HG02623 (cell line): ENCODE measurements around the gene CDC5L.
"Not testable (repeated sequence)": the region's sequence is repeated elsewhere in the genome, so short reads cannot be mapped to it uniquely, and the experiment has no call there.

ENCODE experiments used
- ATAC-seq: cut with Tn5 transposase; IDR thresholded peaks from one replicate; pipeline ENCODE4 v1.9.1; 2021; ENCODE audit warnings: moderate library complexity; ENCODE audit not compliant: unreplicated experiment

The CDC5L gene

DNA sequence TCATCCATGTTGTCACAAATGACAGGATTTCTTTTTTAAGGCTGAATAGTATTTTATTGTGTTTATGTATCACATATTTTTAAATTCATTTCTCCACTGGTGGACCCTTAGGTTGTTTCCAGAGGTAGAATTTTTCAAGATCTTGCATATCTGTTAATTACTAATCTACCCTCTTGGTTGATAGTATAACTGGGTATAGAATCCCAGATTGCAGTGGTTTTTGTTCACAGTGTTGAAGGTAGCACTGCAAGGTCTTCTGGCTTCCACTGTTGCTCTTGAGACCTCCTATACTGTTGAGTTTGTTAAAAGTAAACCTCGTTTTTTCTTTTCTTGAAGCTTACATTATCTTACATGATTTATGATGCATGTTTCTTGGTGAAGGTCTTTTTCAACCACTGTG lies 22.9 kb downstream of the CDC5L start:
- no peak for ATAC-seq

- no peak for ATAC-seq
Observed at GRCh38 chr6:44411141-44411540, 23.6 kb downstream of the CDC5L start.

GRCh38 chr6:44415449-44415848 lies 27.9 kb downstream of the CDC5L start:
- no peak for ATAC-seq

DNA sequence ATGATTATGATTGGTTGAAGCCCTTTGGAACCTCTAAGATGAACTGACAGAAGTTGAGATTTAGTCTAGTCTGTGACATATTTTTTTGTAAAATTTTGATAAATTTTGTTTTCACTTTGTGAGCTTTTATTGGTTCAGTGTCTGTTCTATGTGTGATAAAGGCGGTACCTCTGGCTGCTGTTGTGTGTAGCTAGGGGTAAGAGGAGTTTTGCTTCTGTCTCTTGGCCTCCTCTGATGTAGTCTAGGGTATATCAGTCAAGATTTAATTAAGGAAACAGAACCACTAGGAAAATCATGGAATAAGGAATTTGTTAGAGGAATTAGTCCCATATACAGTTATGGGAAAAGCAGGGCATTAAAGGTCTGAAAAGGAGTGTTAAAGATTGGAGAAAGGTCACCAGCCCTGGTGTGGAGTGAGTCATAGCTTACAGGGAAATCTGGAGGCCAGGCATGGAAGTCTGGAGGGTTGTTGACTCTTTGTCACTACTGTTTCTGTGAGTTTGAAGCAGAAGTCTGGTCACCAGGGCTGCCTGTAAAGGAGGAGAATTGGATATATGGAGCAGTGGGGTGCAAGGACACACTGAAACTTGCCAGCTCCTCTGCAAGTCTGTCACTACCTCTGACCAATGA lies 28.5 kb downstream of the CDC5L start:
- ATAC-seq = no peak

DNA sequence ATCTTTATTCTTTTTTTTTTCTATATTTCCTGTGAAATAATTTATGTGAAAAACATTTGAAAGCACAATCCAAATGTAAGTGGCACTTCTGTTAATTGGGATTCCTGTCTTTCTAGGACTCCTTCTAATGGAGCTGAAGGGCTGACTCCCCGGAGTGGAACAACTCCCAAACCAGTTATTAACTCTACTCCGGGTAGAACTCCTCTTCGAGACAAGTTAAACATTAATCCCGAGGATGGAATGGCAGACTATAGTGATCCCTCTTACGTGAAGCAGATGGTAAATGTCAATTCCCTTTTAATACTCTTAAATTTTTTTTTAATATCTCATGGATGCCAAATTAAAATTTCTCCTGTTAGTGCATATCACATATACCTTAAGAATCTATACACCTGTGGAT lies 35.0 kb downstream of the CDC5L start:
- ATAC-seq = no peak

GRCh38 chr6:44423306-44423705 lies 35.8 kb downstream of the CDC5L start:
- no peak for ATAC-seq

- no peak for ATAC-seq
Observed at GRCh38 chr6:44425951-44426350, 38.4 kb downstream of the CDC5L start.

- no peak for ATAC-seq
Observed at GRCh38 chr6:44428682-44429081, 41.2 kb downstream of the CDC5L start.

- ATAC-seq = no peak
Observed at GRCh38 chr6:44430326-44430725, 42.8 kb downstream of the CDC5L start.

GRCh38 chr6:44431118-44431725 lies 43.7 kb downstream of the CDC5L start:
- peak; percentile 45 for ATAC-seq

DNA sequence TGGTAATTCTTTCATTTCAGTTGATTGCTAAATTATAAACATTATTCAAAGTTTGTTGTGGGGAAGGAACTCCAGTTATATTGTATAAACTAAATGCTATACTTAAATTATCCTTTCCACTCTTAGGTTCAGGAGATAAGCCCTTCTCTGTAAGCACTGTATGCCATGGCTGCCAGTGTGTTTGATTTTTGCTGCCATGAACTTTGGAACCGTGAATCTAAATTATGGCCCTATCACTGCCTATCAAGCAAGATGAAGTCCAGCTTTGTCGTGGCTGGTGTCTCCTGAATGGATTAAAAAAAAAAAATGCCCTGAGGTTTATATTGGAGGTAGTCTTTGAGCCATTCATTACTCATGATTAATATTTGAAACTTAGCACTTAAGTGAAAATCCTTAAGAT lies 44.7 kb downstream of the CDC5L start:
- ATAC-seq = no peak

DNA sequence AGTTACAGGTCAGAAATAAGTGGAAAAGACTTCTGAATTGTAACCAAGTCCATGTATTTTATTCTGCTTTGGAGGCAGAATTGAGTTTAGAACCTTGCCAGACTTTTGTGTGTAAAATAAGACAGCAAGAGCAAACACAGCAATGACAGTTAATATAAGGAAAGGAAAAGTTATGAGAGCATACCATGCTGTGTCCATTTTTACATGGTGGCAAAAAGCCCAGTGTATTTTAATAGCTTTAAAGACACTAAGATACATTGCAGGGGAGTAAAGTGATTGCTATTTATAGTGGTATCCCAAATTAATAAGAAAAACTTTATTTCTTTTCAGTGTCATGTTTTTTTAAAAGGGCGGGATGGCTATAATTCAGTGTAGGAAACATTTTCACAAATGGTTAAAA lies 45.2 kb downstream of the CDC5L start:
- ATAC-seq = no peak

- ATAC-seq = no peak
Observed at GRCh38 chr6:44435500-44435899, 48.0 kb downstream of the CDC5L start.

DNA sequence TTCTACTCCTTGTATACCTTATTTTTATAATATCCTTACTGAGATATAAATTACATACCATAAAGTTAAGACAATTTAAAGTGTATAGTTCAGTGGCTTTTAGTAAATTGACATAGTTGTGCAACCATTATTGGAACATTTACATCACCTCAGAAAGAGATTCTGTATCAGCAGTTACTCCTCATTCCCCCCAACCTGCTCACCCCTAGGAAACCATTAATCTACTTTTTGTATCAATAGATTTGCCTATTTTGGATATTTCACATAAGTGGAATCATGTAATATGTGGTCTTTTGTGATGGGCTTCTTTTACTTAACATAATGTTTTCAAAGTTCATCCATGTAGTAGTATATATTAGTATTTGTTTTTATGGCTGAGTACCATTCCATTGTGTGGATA lies 51.3 kb downstream of the CDC5L start:
- ATAC-seq = no peak

- ATAC-seq = no peak
Observed at GRCh38 chr6:44439270-44440045, 52.0 kb downstream of the CDC5L start.

DNA sequence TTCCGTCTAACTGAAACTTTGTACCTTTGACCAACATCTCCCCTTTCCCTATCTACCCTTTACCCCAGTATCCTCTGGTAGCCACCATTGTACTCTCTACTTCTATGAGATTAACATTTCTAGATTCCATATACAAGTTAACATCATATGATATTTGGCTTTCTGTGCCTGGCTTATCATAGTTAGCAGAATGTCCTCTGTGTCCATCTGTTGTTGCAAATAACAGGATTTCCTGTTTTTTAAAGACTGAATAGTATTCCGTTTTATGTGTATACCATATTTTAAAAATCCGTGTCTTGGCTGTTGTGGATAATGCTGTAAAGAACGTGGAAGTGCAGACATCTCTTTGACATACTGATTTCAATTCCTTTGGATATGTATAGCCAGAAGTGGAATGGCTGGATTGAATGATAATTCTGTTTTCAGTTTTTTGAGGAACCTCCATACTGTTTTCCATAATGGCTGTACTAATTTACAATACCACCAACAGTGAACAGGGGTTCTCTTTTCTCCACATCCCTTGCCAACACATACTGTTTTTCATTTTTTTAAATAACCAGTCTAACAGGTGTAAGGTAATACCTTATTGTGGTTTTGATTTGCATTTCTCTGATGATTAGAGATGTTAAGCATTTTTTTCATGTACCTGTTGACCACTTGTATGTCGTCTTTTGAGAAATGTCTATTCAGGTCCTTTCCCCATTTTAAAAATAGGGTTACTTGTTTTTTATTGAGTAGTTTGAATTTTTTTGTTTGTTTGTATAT lies 53.8 kb downstream of the CDC5L start:
- no peak for ATAC-seq

DNA sequence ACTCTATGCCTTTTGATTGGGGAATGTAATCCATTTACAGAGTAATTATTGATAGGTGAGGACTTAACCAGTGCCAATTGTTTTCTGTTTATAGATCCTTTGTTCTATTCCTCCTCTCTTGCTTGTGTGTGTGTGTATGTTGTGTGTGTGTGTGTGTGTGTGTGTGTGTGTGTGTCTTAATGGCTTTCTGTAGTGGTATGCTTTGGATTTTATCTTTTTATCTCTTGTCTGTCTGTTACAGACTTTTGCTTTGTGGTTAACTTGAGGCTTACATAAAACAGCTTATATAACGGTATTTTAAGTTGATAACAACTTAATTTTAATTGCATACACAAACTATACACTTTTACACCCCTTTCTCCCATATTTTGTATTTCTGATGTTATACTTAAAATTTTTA lies 54.7 kb downstream of the CDC5L start:
- ATAC-seq = no peak

GRCh38 chr6:44442833-44443444 lies 55.4 kb downstream of the CDC5L start:
- no peak for ATAC-seq

GRCh38 chr6:44444853-44445252 lies 57.3 kb downstream of the CDC5L start:
- no peak for ATAC-seq

- no peak for ATAC-seq
Observed at GRCh38 chr6:44446626-44447300, 59.3 kb downstream of the CDC5L start.

GRCh38 chr6:44449181-44449580 lies 61.7 kb downstream of the CDC5L start:
- not testable (repeated sequence) for ATAC-seq
